HCT116 (cell line): ENCODE results near the gene ERGIC3. TPM values are rescaled to one million over a fixed set of nuclear protein-coding genes. Genes with fewer than 3 reads are reported as not detected.
A peak's percentile ranks its signal among the peaks of the same experiment; 100 is the strongest.

ENCODE experiments used
- ATAC-seq: fragments of 200-7000 bp; cut with Tn5 transposase; 2 replicates; pipeline ENCODE4 v1.9.1; 2020; ENCODE audit warnings: mild to moderate bottlenecking, moderate library complexity
- BruUV-seq: library from RNA; stranded (reverse); fragments of 400-500 nt; replicated peaks from 2 replicates; lab custom pipeline; 2021; lab: Mats Ljungman, UMichigan
- CTCF ChIA-PET: fragments of 300-600 bp; sonication (Branson Sonifier 250); formaldehyde crosslinking; loops from one replicate; lab custom pipeline; 2021; ENCODE audit warnings: antibody characterized with exemption; lab: Charles Lee
- POLR2A ChIA-PET: fragments of 300-600, 350-600 bp; sonication (Branson Sonifier 250); formaldehyde crosslinking; loops from one replicate; lab custom pipeline; 2021; ENCODE audit warnings: antibody characterized with exemption; lab: Charles Lee
- RAD21 ChIA-PET, 2 experiments: fragments of 300-600 bp; sonication (Branson Sonifier 250); formaldehyde crosslinking; loops; one replicate each; lab custom pipeline; 2023; ENCODE audit warnings: low total read pairs in 2 of 2; ENCODE audit not compliant: uncharacterized antibody in 2 of 2, unreplicated experiment in 2 of 2, low non-redundant PET in 1 of 2; lab: Charles Lee
- DNase-seq: peaks from one replicate; pipeline ENCODE4 v3.0.0-alpha.2; 2010; ENCODE audit warnings: low read depth, low spot score
- H2AFZ ChIP-seq: fragments of 200-600 bp; shearing (Covaris generic), sonication (generic); 2 replicates; pipeline ENCODE4 v1.6.1; 2017; ENCODE audit warnings: low read depth, mixed run types, mixed read lengths, antibody characterized with exemption, low read length; ENCODE audit not compliant: poor library complexity, severe bottlenecking
- H3K27ac ChIP-seq: 2 replicates; pipeline ENCODE4 v1.5.1; 2012; ENCODE audit warnings: low read depth, low read length
- H3K27me3 ChIP-seq: fragments of 200-600 bp; sonication (generic); 2 replicates; pipeline ENCODE4 v1.6.1; 2016; ENCODE audit warnings: mixed run types, low read length, mixed read lengths; ENCODE audit not compliant: insufficient read depth
- H3K36me3 ChIP-seq, 2 experiments: fragments of 200-500 bp in 1 of 2; fragments of 200-600 bp in 1 of 2; sonication (Bioruptor generic) in 1 of 2; sonication (generic) in 1 of 2; 2 replicates each; pipeline versions ENCODE4 v1.5.1 to v1.6.1; 2014 to 2016; ENCODE audit warnings: low read length in 2 of 2, inconsistent platforms in 1 of 2, mixed read lengths in 1 of 2, mixed run types in 1 of 2; ENCODE audit not compliant: insufficient read depth in 2 of 2, control insufficient read depth in 1 of 2
- H3K4me1 ChIP-seq, 2 experiments: fragments of 200-600 bp in 1 of 2; sonication (generic) in 1 of 2; 2 replicates each; pipeline versions ENCODE4 v1.5.1 to v1.6.1; 2012 to 2017; ENCODE audit warnings: low read length in 2 of 2, inconsistent platforms in 1 of 2, mild to moderate bottlenecking in 1 of 2, mixed read lengths in 1 of 2, mixed run types in 1 of 2, moderate library complexity in 1 of 2; ENCODE audit not compliant: insufficient read depth in 2 of 2, control insufficient read depth in 1 of 2
- H3K4me2 ChIP-seq: fragments of 200-600 bp; sonication (generic); 2 replicates; pipeline ENCODE4 v1.6.1; 2017; ENCODE audit warnings: mixed run types, low read length, mixed read lengths
- H3K4me3 ChIP-seq, 2 experiments: fragments of 200-600 bp in 1 of 2; sonication (generic) in 1 of 2; replicated peaks in 1 of 2; 2 replicates each; pipeline ENCODE4 v1.5.1; 2011 to 2016; ENCODE audit warnings: low read length in 2 of 2, control low read depth in 1 of 2, low read depth in 1 of 2, mild to moderate bottlenecking in 1 of 2, mixed read lengths in 1 of 2, mixed run types in 1 of 2
- H3K79me2 ChIP-seq: fragments of 200-600 bp; sonication (generic); 2 replicates; pipeline ENCODE4 v1.6.1; 2017; ENCODE audit warnings: mild to moderate bottlenecking, mixed run types, low read length, moderate library complexity, mixed read lengths; ENCODE audit not compliant: insufficient read depth
- H3K9ac ChIP-seq: fragments of 200-600 bp; sonication (generic); 2 replicates; pipeline ENCODE4 v1.6.1; 2016; ENCODE audit warnings: low read length, mixed read lengths
- H3K9me2 ChIP-seq: fragments of 200-600 bp; sonication (generic), shearing (Covaris generic); 2 replicates; pipeline ENCODE4 v1.6.1; 2017; ENCODE audit warnings: mixed run types, mild to moderate bottlenecking, moderate library complexity; ENCODE audit not compliant: insufficient read depth
- H3K9me3 ChIP-seq, 2 experiments: fragments of 200-500 bp in 1 of 2; fragments of 200-600 bp in 1 of 2; sonication (Bioruptor generic) in 1 of 2; sonication (generic) in 1 of 2; 2 replicates each; pipeline ENCODE4 v1.6.1; 2014 to 2017; ENCODE audit warnings: low read length in 2 of 2, mixed read lengths in 2 of 2, inconsistent platforms in 1 of 2, low read depth in 1 of 2, mild to moderate bottlenecking in 1 of 2, mixed run types in 1 of 2, moderate library complexity in 1 of 2; ENCODE audit not compliant: control insufficient read depth in 1 of 2, insufficient read depth in 1 of 2
- H4K20me1 ChIP-seq: fragments of 200-600 bp; sonication (generic), shearing (Covaris generic); 2 replicates; pipeline ENCODE4 v1.6.1; 2017; ENCODE audit warnings: mixed run types, mild to moderate bottlenecking, moderate library complexity; ENCODE audit not compliant: insufficient read depth
- CBX3 ChIP-seq: IDR thresholded peaks from 2 replicates; pipeline ENCODE4 v1.6.1; 2012; ENCODE audit warnings: low read depth
- CTCF ChIP-seq, 3 experiments: fragments of 200-600 bp in 1 of 3; sonication (generic) in 1 of 3; IDR thresholded peaks in 2 of 3; conservative IDR thresholded peaks in 1 of 3; 2 replicates each; pipeline ENCODE4 v1.5.1; 2012 to 2017; ENCODE audit warnings: low read depth in 2 of 3, low read length in 2 of 3, antibody characterized with exemption in 1 of 3, borderline replicate concordance in 1 of 3, control low read depth in 1 of 3, mild to moderate bottlenecking in 1 of 3, mixed read lengths in 1 of 3, mixed run types in 1 of 3, moderate library complexity in 1 of 3; ENCODE audit not compliant: insufficient read depth in 1 of 3
- ELF1 ChIP-seq: IDR thresholded peaks from 2 replicates; pipeline ENCODE4 v1.6.1; 2012; ENCODE audit warnings: low read depth, borderline replicate concordance
- EZH2 ChIP-seq: fragments of 200-600 bp; sonication (generic); IDR thresholded peaks from 2 replicates; pipeline ENCODE4 v1.6.1; 2017; ENCODE audit warnings: antibody characterized with exemption, mixed run types
- EZH2phosphoT487 ChIP-seq: fragments of 200-600 bp; IDR thresholded peaks from 2 replicates; pipeline ENCODE4 v1.6.1; 2018; ENCODE audit warnings: antibody characterized with exemption, borderline replicate concordance
- FOSL1 ChIP-seq: IDR thresholded peaks from 2 replicates; pipeline ENCODE4 v1.6.1; 2012; ENCODE audit warnings: low read depth
- JUND ChIP-seq: IDR thresholded peaks from 2 replicates; pipeline ENCODE4 v1.6.1; 2012
- POLR2A ChIP-seq: IDR thresholded peaks from 2 replicates; pipeline ENCODE4 v1.7.0; 2011; ENCODE audit warnings: borderline replicate concordance; ENCODE audit not compliant: insufficient read depth, insufficient read length; ENCODE audit errors: extremely low read depth
- POLR2AphosphoS5 ChIP-seq: IDR thresholded peaks from 2 replicates; pipeline ENCODE4 v1.6.1; 2011; ENCODE audit warnings: mild to moderate bottlenecking, low read depth, low read length, moderate library complexity
- RAD21 ChIP-seq: IDR thresholded peaks from 2 replicates; pipeline ENCODE4 v1.6.1; 2012; ENCODE audit warnings: low read depth, mild to moderate bottlenecking
- REST ChIP-seq: IDR thresholded peaks from 2 replicates; pipeline ENCODE4 v1.6.1; 2012; ENCODE audit warnings: low read depth
- SIN3A ChIP-seq: IDR thresholded peaks from 2 replicates; pipeline ENCODE4 v1.6.1; 2012; ENCODE audit warnings: low read depth
- SP1 ChIP-seq: IDR thresholded peaks from 2 replicates; pipeline ENCODE4 v1.6.1; 2012; ENCODE audit warnings: low read depth
- YY1 ChIP-seq: IDR thresholded peaks from 2 replicates; pipeline ENCODE4 v1.6.1; 2011; ENCODE audit warnings: low read length, low read depth, moderate library complexity, mild to moderate bottlenecking; ENCODE audit not compliant: insufficient replicate concordance; ENCODE audit errors: extremely low read depth
- ZFX ChIP-seq: fragments of 450-650 bp; IDR thresholded peaks from 2 replicates; pipeline ENCODE4 v1.6.1; 2017
- ZNF274 ChIP-seq: fragments of 200-500 bp; sonication (Bioruptor generic); IDR thresholded peaks from 2 replicates; pipeline ENCODE4 v1.6.1; 2014; ENCODE audit warnings: mild to moderate bottlenecking, low read depth, low read length, inconsistent platforms
- intact Hi-C: fragments of 100-400 bp; cut with micrococcal nuclease; formaldehyde crosslinking; loops from 2 replicates; pipeline ENCODE4 v1.10.0; 2022
- total RNA-seq: library from RNA; stranded (reverse); gene quantifications from one replicate; pipeline ENCODE4 v1.2.1, GENCODE V29; 2021; ENCODE audit not compliant: unreplicated experiment
- TF ChIP-seq, protein P1 (sequence below): IDR thresholded peaks from 2 replicates; pipeline ENCODE4 v1.6.1; 2011; ENCODE audit warnings: mild to moderate bottlenecking, low read length, moderate library complexity; ENCODE audit not compliant: insufficient replicate concordance; ENCODE audit errors: extremely low read depth
- TF ChIP-seq, protein P2 (sequence below): IDR thresholded peaks from 2 replicates; pipeline ENCODE4 v1.6.1; 2012

Gene ERGIC3
- total RNA-seq, 1 experiment from 2014 or later = 229 TPM

GRCh38 chr20:35595456-35595855 is 53.6 kb downstream of the ERGIC3 start (continued):
- TF ChIP-seq CTCF (IDR thresholded peaks at IDR 0.05 in 2 of 3, conservative IDR thresholded peaks at IDR 0.05 in 1 of 3; ENCODE audit: borderline replicate concordance in 1 of 3, insufficient read depth in 1 of 3, low read depth in 2 of 3, low read length in 2 of 3) (no peak), EZH2phosphoT487 (no peak), EZH2 (no peak)
- TF ChIP-seq, protein P1, sequence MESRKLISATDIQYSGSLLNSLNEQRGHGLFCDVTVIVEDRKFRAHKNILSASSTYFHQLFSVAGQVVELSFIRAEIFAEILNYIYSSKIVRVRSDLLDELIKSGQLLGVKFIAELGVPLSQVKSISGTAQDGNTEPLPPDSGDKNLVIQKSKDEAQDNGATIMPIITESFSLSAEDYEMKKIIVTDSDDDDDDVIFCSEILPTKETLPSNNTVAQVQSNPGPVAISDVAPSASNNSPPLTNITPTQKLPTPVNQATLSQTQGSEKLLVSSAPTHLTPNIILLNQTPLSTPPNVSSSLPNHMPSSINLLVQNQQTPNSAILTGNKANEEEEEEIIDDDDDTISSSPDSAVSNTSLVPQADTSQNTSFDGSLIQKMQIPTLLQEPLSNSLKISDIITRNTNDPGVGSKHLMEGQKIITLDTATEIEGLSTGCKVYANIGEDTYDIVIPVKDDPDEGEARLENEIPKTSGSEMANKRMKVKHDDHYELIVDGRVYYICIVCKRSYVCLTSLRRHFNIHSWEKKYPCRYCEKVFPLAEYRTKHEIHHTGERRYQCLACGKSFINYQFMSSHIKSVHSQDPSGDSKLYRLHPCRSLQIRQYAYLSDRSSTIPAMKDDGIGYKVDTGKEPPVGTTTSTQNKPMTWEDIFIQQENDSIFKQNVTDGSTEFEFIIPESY = no peak
- TF ChIP-seq, protein P2, sequence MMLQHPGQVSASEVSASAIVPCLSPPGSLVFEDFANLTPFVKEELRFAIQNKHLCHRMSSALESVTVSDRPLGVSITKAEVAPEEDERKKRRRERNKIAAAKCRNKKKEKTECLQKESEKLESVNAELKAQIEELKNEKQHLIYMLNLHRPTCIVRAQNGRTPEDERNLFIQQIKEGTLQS = no peak

DNA sequence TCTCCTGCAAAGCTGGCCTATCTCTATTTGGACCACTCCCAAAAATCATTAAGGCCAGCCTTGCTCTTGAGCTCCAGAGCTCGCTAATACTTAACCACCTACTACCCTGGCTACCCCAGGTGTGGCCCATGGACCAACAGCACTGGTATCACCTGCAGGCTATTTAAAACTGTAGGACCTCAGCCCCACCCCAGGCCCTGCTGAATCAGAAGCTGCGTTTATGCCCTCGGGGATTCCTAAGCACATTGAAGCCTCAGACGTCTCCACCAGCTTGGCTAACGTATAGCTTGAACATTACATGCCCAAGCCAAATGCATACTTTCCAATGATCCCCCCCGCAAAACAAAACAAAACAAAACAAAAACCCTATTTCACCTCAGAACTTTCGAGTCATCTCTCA is 54.0 kb downstream of the ERGIC3 start:
- CTCF ChIA-PET = no interaction called here
- TF ChIP-seq CBX3 (no peak), YY1 (no peak), EZH2phosphoT487 (no peak), ELF1 (no peak), FOSL1 (no peak), RAD21 (no peak), POLR2AphosphoS5 (no peak), ZFX (no peak), JUND (no peak), REST (no peak), ZNF274 (no peak), POLR2A (no peak), EZH2 (no peak), SIN3A (no peak), SP1 (no peak)
- TF ChIP-seq, protein P2 = no peak

More for the DNA sequence above, 54.0 kb downstream of the ERGIC3 start:
- Histone ChIP-seq H3K4me3 (no peak overlapping the region), H3K79me2 (no peaks in the 10 kb centered on the region), H3K9me3 (no peaks in the 10 kb centered on the region), H3K4me2 (peak overlapping the region; percentile 19; the same call in 1 of the 2 replicates), H3K27me3 (no peaks in the 10 kb centered on the region), H3K9me2 (no peaks in the 10 kb centered on the region), H2AFZ (no peak overlapping the region), H3K9ac (no peak overlapping the region), H3K4me1 (peaks cover 0 to 8% of the 10 kb centered on the region in 2 experiments; a peak in 1 of 4 replicates), H3K36me3 (no peaks in the 10 kb centered on the region; a peak in 1 of 4 replicates), H3K27ac (no peak overlapping the region), H4K20me1 (no peaks in the 10 kb centered on the region)
- ChIA-PET POLR2A (no interaction called here), RAD21 (no interaction called here)
- intact Hi-C loops = no loop called here
- DNase-seq = no peak
- ATAC-seq = no peak
- no TSS peak for BruUV-seq
